Epithelial cell of esophagus (primary cell): ENCODE data around the gene PRDM16.

Experiments used
- DNase-seq: peaks from one replicate; pipeline ENCODE4 v3.0.0; 2010; ENCODE audit warnings: low read depth
- H3K4me3 ChIP-seq: 2 replicates; pipeline ENCODE4 v1.5.1; 2011; ENCODE audit warnings: mild to moderate bottlenecking, low read length, control low read depth
- TF ChIP-seq, protein P1 (sequence below): IDR thresholded peaks from 2 replicates; pipeline ENCODE4 v1.5.1; 2011; ENCODE audit warnings: low read depth, mild to moderate bottlenecking, low read length, control low read depth, inconsistent platforms; ENCODE audit not compliant: insufficient read depth; ENCODE audit errors: missing control alignments

Gene PRDM16

GRCh38 chr1:3352952-3353331 lies 283.9 kb downstream of the PRDM16 start:
- H3K4me3 ChIP-seq, result no peak overlapping the region
- DNase-seq, result no peak
- TF ChIP-seq, protein P1, sequence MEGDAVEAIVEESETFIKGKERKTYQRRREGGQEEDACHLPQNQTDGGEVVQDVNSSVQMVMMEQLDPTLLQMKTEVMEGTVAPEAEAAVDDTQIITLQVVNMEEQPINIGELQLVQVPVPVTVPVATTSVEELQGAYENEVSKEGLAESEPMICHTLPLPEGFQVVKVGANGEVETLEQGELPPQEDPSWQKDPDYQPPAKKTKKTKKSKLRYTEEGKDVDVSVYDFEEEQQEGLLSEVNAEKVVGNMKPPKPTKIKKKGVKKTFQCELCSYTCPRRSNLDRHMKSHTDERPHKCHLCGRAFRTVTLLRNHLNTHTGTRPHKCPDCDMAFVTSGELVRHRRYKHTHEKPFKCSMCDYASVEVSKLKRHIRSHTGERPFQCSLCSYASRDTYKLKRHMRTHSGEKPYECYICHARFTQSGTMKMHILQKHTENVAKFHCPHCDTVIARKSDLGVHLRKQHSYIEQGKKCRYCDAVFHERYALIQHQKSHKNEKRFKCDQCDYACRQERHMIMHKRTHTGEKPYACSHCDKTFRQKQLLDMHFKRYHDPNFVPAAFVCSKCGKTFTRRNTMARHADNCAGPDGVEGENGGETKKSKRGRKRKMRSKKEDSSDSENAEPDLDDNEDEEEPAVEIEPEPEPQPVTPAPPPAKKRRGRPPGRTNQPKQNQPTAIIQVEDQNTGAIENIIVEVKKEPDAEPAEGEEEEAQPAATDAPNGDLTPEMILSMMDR, result no peak

- DNase-seq, result no peak
- no peak overlapping the region for H3K4me3 ChIP-seq
- TF ChIP-seq, protein P1, result no peak
These were observed 284.9 kb downstream of the PRDM16 start for GRCh38 chr1:3353876-3354275.

GRCh38 chr1:3355089-3355488 lies 286.1 kb downstream of the PRDM16 start:
- DNase-seq, result no peak
- TF ChIP-seq, protein P1, result no peak
- H3K4me3 ChIP-seq, result no peak overlapping the region

GRCh38 chr1:3355894-3356826 lies 287.2 kb downstream of the PRDM16 start:
- DNase-seq, result no peak
- no peak overlapping the region for H3K4me3 ChIP-seq
- TF ChIP-seq, protein P1, result no peak

DNA sequence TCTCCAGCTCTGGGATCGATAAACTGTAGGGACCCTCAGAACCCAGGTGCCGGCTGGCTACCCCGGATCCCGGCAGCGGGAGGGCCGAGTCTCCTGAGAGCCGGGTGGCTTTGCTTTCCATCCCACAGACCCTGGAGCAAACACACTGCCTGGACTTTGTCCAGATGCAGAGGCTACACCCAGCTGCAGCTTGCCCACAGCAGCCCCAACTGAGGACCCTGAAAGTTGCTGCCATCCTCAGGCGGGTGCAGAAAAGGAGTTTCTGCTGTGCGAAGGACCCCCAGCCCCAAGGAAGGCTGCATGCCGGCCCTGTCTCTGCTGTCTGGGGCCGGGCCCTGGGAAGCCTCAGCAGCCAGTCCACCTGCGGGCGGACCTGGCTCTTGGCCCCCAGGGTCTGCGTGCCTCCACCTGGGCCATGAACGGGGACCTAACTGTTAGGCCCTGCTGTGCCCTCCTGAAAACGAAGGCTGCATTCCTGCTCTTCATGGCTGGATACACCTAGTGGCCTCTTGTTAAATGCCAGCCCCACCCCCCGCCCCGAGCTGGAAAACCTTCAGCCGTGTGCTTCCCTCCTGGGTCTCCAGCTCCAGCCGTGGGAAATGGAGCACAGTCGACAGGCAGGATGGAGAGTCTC lies 287.9 kb downstream of the PRDM16 start:
- no peak overlapping the region for H3K4me3 ChIP-seq
- TF ChIP-seq, protein P1, result no peak
- no peak for DNase-seq

- no peak for DNase-seq
- TF ChIP-seq, protein P1, result no peak
- H3K4me3 ChIP-seq, result no peak overlapping the region
These were observed 288.7 kb downstream of the PRDM16 start for GRCh38 chr1:3357526-3358297.
